GM19467 (cell line): Measurements from ENCODE around the gene GATAD2B.
"Not testable (repeated sequence)": the region's sequence is repeated elsewhere in the genome, so short reads cannot be mapped to it uniquely, and the experiment has no call there.

Experiments used
- ATAC-seq: cut with Tn5 transposase; IDR thresholded peaks from one replicate; pipeline ENCODE4 v1.9.1; 2021; ENCODE audit warnings: mild to moderate bottlenecking, moderate library complexity; ENCODE audit not compliant: unreplicated experiment

The GATAD2B gene

DNA sequence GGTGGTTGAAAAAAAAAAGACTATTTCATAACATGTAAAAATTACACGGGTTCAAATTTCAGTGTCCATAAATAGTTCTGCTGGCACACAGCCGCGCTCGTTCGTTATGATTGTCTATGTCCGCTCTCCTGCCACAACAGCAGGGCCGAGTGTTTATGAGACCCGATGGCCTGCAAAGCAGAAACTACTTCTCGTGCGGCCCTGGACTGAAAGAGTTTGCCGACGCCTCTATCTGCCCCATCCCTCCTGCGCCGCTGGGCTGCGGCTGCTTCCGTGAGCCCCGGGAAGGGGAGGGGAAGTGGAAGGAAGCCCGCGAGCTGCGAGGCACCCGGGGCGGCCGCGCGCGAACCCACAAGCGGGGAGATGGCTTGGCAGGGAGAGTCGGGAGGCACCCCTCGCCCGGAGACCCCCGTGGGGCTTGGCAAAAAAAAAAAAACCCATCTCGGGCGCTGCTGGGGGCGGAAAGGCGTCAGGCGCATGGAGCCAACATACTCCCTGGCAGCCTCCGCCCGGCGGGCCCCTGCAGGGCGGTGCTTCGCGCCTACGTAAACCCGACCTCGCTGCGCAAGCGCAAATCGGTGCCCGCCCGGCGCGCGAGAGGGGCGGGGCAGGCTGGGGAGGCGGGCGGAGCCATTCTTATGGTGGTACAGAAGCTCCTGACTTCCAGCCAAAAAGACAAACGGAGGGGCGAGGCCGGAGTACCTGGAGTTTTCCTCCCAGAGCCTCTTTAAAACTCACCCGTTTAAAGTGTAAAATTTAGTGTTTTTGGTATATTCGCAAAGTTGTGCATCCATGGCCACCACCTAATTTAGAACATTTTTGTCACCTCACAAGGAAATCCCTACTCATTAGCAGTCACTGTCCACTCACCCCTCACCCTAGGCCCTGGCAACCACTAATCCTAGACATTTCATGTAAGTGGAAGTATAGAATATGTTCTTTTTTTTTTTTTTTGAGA is 139.3 kb downstream of the GATAD2B start:
- ATAC-seq: peak; percentile 87

DNA sequence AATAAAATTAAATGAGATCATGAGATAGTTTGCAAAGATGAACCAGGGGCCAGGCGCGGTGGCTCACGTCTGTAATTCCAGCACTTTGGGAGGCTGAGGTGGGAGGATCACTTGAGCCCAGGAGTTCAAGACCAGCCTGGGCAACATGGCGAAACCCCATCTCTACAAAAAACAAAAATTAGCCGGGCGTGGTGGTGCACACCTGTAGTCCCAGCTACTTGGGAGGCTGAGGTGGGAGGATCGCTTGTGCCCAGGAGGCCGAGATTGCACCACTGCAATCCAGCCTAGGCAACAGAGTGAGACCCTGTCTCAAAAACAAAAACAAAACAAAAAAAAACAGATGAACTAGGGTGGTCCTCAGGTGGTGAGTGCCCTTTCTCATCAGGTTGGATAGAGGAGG is 140.1 kb downstream of the GATAD2B start:
- not testable (repeated sequence) for ATAC-seq

DNA sequence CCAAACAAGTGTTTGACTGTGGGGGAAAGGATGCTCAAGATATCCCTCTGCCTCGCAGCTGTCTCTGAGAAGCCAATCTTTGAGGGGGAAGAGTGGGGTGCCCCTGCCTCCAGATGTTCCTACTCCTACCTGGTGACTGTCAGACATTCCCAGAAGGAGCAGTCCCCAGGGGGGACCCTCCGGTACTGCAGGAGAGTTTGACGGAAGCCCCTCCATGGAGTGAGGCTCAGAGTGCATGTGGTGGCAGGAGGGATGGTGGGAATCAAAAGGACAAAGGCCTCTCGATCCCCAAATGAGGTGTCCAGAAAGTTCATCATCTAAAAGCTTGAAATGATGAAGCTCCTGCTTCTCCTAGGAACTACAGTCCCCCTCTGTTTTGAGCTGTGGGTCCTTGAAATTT is 142.2 kb downstream of the GATAD2B start:
- no peak for ATAC-seq

DNA sequence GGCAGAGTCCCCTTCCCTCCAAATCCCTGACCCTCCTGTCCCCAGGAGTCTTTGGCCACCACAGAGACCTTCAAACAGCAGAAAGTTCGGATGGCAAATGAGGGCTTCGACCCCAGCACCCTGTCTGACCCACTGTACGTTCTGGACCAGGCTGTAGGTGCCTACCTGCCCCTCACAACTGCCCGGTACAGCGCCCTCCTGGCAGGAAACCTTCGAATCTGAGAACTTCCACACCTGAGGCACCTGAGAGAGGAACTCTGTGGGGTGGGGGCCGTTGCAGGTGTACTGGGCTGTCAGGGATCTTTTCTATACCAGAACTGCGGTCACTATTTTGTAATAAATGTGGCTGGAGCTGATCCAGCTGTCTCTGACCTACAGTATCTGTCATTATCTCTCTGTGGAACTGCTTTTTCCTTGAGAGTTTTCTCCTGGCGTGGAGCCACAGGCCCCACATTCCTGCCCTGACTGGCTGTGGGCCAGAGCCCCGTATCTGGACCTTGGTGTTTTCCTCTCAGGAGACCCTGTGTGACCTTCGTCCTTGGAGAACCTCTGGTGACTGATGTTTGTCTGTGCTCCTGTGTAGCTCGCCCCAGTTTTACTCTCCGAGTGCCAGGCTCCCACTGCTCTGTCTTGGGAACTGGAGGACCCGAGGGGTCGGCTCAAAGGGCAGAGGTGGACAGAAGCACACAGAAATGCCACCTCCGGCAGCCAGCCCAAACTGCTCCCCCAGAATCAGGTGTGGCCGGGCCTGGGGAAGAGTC is 142.8 kb downstream of the GATAD2B start:
- ATAC-seq: no peak

DNA sequence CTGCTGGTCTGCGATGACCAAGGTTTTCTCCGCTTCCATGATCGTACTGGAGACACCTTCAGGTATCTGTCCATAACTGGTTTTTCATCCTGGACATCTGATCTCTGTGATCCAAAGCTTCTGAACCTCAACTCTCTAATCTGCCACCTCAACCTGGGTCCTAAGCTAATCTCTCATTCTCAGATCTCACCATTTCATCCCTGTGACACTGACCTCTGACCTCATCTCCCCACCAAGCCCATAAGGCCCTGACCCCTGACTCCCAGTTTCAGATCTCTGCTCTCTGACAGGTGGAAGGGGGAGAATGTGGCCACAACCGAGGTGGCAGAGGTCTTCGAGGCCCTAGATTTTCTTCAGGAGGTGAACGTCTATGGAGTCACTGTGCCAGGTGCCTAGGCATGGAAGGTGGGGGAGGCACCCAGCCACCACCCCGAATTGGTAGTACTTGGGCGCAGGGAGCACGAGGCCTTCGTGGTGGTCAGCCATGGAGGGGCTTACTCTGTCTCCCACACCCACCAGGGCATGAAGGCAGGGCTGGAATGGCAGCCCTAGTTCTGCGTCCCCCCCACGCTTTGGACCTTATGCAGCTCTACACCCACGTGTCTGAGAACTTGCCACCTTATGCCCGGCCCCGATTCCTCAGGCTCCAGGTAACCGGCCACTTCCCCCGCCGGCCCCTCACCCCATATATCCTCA is 143.8 kb downstream of the GATAD2B start:
- ATAC-seq: no peak

DNA sequence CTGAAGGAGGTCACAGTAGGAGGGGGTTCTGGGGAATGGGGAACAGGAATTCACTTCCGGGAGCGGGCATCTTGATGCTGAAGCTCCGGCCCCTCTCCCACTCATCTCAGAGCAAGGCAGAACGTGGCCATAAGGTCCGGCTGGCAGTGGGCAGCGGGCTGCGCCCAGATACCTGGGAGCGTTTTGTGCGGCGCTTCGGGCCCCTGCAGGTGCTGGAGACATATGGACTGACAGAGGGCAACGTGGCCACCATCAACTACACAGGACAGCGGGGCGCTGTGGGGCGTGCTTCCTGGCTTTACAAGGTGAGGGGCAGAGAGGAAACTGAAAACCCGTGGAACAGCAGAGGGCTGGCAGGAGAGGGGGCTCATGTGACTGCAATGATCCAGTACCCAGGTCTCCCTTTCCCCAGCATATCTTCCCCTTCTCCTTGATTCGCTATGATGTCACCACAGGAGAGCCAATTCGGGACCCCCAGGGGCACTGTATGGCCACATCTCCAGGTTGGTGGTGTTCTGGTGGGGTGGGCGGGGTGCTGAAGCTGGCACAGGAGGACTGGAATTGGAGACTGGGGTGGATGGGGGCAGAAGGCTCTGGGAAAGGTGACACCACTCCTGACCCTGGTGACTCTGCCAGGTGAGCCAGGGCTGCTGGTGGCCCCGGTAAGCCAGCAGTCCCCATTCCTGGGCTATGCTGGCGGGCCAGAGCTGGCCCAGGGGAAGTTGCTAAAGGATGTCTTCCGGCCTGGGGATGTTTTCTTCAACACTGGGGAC is 144.5 kb downstream of the GATAD2B start:
- ATAC-seq: no peak

DNA sequence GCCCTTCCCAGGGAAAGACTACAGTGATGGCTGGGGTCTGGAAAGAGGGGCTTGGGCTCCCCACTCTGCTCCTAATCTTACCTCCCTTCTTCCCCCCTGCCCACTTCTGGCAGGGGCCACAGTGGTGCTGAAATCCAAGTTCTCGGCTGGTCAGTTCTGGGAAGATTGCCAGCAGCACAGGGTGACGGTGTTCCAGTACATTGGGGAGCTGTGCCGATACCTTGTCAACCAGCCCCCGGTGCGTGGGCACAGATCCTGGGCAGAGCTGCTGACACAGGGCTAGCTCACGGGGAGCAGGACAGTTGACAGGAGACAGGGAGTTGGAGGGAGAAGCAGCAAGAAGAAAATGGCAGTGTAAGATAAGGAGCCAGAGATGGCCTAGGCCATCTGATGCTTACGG is 145.1 kb downstream of the GATAD2B start:
- ATAC-seq: no peak

DNA sequence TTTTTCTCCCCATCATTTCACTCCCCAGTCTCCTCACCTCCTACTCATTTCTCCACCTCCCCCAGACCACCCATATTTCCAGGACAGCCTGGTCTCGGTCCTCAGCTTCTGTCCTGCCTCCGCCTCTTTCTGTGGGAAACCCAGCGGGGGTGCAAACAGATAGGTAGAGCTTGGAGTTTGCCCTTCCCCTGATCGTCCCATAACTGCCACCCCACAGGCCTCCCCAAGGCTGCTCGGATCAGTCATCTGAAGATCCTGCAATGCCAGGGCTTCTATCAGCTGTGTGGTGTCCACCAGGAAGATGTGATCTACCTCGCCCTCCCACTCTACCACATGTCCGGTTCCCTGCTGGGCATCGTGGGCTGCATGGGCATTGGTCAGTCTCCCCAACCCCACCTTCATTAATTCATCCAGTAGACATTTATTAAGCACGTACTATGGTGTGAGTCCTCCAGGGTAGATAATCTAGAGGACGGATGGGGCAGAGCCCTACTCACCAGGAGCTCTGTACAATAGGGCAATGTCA is 145.9 kb downstream of the GATAD2B start:
- ATAC-seq: no peak

DNA sequence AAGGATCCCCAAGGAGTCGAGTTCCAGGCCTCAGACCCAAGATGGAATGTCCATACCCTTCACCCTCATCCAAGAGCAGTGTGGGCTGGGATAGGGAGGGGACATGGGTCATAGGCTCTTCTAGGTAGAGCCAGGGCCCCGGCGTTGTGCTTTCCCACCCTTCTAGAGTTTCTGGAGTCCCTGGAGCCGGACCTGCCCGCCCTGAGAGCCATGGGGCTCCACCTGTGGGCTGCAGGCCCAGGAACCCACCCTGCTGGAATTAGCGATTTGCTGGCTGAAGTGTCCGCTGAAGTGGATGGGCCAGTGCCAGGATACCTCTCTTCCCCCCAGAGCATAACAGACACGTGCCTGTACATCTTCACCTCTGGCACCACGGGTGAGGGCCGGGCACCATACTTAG is 146.4 kb downstream of the GATAD2B start:
- no peak for ATAC-seq

DNA sequence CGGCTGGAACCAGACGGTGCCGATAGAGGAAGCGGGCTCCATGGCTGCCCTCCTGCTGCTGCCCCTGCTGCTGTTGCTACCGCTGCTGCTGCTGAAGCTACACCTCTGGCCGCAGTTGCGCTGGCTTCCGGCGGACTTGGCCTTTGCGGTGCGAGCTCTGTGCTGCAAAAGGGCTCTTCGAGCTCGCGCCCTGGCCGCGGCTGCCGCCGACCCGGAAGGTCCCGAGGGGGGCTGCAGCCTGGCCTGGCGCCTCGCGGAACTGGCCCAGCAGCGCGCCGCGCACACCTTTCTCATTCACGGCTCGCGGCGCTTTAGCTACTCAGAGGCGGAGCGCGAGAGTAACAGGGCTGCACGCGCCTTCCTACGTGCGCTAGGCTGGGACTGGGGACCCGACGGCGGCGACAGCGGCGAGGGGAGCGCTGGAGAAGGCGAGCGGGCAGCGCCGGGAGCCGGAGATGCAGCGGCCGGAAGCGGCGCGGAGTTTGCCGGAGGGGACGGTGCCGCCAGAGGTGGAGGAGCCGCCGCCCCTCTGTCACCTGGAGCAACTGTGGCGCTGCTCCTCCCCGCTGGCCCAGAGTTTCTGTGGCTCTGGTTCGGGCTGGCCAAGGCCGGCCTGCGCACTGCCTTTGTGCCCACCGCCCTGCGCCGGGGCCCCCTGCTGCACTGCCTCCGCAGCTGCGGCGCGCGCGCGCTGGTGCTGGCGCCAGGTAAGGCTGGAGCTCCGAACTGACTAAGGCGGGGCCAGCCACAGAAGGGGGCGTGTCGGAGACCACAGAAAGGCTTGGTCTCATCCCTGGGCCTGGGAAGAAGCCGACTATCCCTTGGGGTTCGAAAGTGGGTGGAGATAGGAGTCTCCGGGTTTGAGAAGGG is 147.1 kb downstream of the GATAD2B start:
- ATAC-seq: peak; percentile 54

DNA sequence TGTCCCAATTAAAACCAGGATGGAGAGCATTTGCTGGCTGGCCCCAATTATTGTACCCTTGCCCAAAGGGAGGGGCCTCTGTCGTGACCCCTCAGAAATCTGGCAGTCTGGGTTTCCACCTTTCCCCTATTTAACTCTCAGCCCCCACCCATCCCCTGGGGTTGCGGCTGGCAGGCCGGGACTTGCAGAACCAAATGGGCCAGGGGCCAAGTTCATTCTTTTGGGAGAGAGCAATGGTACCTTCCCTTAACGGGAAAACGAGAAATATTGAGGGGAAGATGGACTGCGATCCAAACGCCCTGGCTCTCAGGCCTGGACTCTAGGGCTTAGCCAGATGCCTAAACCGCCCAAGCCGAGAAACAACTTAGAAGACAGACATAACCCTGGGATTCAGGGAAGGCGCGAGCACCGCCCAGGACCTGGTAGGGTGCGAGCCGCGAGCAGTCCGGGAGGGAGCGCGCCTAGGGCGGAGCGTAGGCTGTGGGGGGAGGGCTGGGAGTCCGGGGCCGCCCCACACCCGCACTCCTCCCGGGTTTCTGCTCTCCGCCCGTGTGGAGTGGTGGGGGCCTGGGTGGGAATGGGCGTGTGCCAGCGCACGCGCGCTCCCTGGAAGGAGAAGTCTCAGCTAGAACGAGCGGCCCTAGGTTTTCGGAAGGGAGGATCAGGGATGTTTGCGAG is 147.9 kb downstream of the GATAD2B start, which contains the start of gene SLC27A3:
Gene SLC27A3, plus strand, starts transcription at position 628 of the 678 bp plus-strand sequence. CDS start 91 bp downstream, outside the sequence.
- ATAC-seq: peak; percentile 14

DNA sequence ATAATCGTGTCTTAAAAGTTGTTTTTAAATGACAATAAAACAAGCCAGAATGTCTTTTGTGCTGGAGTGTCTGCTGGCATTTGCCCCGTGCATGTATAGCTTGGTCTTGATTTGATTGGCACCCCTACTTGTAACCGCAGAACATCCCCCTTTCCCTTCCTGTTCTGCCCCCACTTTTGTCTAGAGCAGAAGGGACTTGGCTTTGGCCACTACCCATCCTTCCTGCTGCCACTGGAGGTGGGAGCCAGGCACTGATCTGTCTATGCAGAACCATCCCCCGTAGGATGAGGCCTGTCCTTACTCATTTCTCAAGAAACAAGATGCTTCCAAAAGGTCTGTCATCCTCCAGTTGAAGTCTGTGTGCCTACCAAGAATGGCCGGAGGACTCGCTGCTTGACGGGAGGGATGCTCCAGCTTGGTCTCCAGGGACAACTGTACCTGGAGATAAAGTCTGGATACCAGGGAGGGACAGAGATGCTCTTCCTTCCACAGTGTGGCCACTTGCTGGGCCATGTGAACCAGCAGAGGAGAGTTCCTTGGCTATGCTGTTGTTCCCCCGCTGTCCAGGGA is 148.7 kb downstream of the GATAD2B start:
- no peak for ATAC-seq

DNA sequence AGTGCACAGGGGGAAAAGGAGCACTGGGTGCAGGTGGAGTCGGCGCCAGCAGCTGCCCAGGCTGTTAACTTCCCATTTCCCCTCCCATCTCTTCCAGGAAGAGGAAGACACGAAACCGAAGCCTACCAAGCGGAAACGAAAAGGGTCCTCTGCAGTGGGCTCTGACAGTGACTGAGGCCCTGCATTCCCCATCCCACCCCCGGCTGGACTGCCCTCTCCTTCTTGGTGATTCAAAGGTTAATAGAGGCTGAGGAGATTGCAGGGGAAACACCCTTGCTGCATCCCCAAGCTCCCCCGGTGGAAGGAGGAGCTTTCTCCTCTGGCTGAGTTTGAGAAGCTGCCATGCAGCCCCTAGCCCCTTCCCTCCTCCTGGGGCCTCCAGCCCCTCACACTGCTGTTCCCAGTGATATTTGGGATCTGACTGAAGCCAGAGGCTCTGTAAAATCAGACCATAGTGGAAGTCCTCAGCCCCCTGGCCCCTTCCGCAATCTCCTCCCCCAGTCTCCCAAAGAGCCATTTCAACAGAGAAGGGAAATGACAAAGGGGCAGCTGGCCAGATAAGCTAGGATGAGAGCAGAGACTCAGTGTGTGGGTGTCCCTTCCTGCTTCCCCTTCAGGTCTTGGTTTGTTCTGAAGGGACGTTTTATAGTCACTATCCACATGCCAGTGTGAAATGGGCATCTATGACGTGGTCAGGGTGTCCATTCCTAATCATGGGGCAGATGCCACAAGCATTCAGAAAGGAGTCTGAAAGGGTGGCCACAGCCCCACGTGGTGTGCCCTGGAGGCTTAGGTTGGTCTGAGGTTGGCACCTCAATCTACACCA is 149.5 kb downstream of the GATAD2B start:
- no peak for ATAC-seq

DNA sequence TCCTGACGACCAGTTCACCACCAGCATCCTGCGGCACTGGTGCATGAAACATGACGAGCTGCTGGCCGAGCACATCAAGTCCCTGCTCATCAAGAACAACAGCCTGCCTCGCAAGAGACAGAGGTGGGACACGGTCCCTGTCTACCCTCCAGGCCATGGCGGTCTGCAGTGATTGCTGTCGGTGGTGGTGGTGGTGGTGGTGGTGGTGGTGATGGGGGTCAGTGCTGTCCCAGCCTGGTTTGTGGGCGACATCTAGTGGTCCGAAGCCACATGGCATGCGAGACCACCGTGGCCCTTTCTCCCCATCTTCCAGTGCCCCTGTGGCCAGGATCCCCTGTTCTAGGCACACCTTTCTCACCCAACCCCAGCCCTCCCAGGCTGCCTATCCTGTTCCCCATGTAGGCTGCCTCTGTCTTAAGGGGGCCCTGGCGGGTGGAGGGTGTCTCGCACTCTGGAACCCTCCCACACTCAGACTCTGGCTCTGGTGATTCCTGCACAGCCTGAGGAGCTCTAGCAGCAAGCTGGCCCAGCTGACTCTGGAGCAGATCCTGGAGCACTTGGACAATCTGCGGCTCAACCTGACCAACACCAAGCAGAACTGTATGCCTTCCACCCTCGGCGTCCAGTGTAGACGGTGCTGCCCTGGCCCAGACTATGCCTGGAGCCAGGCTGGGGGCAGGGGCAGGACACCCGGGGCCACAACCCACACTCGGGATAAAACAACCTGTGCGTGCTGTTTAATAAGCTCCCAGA is 150.8 kb downstream of the GATAD2B start:
- ATAC-seq: no peak

DNA sequence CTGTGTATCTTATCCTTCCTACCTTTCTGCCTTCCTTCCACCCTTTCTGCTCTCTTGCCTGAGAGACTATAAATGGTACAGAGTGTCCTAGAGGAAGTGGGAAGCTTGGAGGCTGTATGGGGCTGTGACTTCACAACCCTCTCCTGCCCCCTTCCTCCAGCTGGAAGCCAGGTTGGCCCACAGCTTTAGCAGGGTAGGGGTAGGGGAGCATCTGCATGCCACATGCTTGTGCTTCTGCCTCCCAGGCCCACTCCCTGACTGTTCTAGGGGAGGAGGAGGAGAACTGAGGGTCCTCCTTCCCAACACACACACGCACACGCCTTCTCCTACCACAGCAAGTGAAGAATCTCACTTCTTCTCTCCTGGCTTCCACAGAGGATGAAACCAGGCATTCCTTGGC is 151.5 kb downstream of the GATAD2B start:
- no peak for ATAC-seq

DNA sequence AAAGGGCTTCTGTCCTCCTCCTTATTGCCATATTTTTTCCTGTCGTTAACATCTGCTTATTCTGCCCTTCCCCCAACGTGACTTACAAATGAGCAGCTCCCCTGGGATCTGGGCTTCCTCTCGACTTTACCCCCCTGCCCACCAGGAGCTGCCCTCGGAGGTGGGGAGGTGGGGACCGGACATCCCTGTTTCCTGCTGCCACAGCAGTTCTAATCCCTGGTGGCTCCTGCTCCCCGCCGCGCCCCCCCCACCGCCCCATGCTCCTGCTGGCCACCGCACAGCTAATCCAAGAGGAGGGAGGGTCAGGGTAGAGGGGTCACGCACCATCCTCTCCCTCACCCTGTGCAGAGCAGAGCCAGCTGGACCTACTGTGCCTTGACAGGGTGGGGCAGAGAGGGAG is 152.0 kb downstream of the GATAD2B start:
- ATAC-seq: no peak

DNA sequence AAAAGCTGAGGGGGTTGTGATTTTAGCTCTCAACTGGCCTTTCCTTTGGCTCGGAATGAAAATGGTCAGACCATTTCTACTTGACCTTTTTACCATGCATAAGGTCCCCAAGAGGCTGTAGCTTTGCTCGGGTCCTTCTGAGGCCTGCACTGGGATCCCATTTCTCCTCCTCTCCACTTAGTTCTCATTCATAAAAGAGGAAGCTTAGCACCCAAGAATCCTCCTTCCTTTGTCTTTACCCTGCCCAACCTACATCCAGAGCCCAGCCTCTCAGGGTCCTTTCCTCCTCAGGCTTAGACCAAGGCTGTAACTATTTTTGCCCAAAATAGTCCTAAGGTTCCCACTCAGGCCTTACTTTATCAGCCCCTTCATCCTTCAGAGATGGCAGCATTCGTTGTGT is 153.6 kb downstream of the GATAD2B start:
- no peak for ATAC-seq
